Measurements from ENCODE around the gene AKAP14. TPM values are rescaled to one million over a fixed set of nuclear protein-coding genes. Genes with fewer than 3 reads are reported as not detected.
A peak's percentile ranks its signal among the peaks of the same experiment; 100 is the strongest.
"Not testable (repeated sequence)": the region's sequence is repeated elsewhere in the genome, so short reads cannot be mapped to it uniquely, and the experiment has no call there.

Gene AKAP14
- total RNA-seq, 1 donor from 2014 or later, result not detected

DNA sequence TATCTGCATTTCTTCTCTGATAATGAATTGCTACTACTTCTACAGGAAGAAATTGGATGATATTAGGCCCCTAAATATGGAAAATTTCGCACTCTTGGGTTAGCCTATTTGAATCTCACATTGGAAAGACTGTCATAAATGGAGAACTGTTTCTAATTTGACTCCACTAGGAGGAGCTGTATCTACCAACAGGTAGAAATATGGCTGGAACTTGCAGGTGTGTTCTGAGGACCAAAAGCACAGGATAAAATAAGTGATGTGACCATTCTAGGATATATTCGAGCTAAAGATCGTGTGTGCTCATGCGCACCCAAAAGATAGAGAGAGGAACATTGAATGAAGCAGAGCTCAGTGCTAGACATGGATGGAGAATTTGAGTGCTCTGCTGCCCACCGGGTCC, 52.7 kb downstream of the AKAP14 start:
- H3K4me1 Mint-ChIP-seq (ENCODE audit: low read depth), result peaks cover 5% of the 10 kb centered on the region
- H3K27ac Mint-ChIP-seq (ENCODE audit: unreplicated experiment), result no peak overlapping the region
- no peaks in the 10 kb centered on the region for H3K36me3 Mint-ChIP-seq (ENCODE audit: low read depth)
- peaks cover 2% of the 10 kb centered on the region for H3K27me3 Mint-ChIP-seq (ENCODE audit: low read depth)
- H3K4me3 Mint-ChIP-seq (ENCODE audit: unreplicated experiment), result no peak overlapping the region
- no peak for DNase-seq (ENCODE audit: low spot score)
- TF ChIP-seq, protein P1, sequence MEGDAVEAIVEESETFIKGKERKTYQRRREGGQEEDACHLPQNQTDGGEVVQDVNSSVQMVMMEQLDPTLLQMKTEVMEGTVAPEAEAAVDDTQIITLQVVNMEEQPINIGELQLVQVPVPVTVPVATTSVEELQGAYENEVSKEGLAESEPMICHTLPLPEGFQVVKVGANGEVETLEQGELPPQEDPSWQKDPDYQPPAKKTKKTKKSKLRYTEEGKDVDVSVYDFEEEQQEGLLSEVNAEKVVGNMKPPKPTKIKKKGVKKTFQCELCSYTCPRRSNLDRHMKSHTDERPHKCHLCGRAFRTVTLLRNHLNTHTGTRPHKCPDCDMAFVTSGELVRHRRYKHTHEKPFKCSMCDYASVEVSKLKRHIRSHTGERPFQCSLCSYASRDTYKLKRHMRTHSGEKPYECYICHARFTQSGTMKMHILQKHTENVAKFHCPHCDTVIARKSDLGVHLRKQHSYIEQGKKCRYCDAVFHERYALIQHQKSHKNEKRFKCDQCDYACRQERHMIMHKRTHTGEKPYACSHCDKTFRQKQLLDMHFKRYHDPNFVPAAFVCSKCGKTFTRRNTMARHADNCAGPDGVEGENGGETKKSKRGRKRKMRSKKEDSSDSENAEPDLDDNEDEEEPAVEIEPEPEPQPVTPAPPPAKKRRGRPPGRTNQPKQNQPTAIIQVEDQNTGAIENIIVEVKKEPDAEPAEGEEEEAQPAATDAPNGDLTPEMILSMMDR (IDR thresholded peaks at IDR 0.05), result peak; percentile 22
- H3K9me3 Mint-ChIP-seq (ENCODE audit: low read depth), result peaks cover 3% of the 10 kb centered on the region

DNA sequence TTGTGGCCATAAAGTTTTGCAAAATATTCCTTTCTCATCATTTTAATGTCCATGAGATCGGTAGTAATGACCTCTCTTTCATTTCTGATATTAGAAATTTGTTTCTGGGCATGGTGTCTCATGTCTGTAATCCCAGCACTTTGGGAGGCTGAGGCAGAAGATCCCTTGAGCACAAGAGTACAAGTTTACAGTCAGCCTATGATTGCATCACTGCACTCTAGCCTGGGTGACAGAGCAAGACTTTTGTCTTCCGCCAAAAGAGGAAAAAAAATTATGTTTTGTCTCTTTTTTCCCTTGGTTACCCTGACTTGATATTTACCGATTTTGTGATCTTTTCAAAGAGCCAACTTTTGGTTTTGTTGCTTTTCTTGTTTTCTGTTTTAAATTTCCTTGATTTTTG, 58.7 kb downstream of the AKAP14 start:
- DNase-seq (ENCODE audit: low spot score), result no peak
- peaks cover 13% of the 10 kb centered on the region for H3K9me3 Mint-ChIP-seq (ENCODE audit: low read depth)
- no peak overlapping the region for H3K4me3 Mint-ChIP-seq (ENCODE audit: unreplicated experiment)
- no peaks in the 10 kb centered on the region for H3K36me3 Mint-ChIP-seq (ENCODE audit: low read depth)
- H3K27me3 Mint-ChIP-seq (ENCODE audit: low read depth), result peaks cover 6% of the 10 kb centered on the region
- no peak overlapping the region for H3K27ac Mint-ChIP-seq (ENCODE audit: unreplicated experiment)
- TF ChIP-seq, protein P1 (IDR thresholded peaks at IDR 0.05), result no peak
- H3K4me1 Mint-ChIP-seq (ENCODE audit: low read depth), result no peaks in the 10 kb centered on the region

DNA sequence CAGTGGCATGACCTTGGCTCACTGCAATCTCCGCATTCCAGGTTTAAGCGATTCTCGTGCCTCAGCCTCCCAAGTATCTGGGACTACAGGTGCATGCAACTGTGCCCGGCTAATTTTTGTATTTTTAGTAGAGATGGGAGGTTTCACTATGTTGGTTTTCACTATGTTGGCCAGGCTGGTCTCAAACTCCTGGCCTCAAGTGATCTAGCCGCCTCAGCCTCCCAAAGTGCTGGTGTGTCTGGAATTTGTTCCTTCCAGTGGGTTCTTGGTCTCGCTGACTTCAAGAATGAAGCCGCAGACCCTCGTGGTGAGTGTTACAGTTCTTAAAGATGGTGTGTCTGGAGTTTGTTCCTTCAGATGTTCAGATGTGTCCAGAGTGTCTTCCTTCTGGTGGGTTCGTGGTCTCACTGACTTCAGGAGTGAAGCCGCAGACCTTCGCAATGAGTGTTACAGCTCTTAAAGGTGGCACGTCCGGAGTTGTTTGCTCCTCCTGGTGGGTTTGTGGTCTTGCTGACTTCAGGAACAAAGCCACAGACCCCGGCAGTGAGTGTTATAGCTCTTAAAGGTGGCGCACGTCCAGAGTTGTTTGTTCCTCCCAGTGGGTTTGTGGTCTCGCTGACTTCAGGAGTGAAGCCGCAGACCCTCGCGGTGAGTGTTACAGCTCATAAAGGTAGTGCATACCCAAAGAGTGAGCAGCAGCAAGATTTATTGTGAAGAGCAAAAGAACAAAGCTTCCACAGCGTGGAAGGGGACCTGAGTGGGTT, 60.3 kb downstream of the AKAP14 start:
- peaks cover 15% of the 10 kb centered on the region for H3K9me3 Mint-ChIP-seq (ENCODE audit: low read depth)
- not testable (repeated sequence) for H3K4me1 Mint-ChIP-seq (ENCODE audit: low read depth); H3K27me3 Mint-ChIP-seq (ENCODE audit: low read depth); H3K27ac Mint-ChIP-seq (ENCODE audit: unreplicated experiment); DNase-seq (ENCODE audit: low spot score); H3K4me3 Mint-ChIP-seq (ENCODE audit: unreplicated experiment); H3K36me3 Mint-ChIP-seq (ENCODE audit: low read depth)

DNA sequence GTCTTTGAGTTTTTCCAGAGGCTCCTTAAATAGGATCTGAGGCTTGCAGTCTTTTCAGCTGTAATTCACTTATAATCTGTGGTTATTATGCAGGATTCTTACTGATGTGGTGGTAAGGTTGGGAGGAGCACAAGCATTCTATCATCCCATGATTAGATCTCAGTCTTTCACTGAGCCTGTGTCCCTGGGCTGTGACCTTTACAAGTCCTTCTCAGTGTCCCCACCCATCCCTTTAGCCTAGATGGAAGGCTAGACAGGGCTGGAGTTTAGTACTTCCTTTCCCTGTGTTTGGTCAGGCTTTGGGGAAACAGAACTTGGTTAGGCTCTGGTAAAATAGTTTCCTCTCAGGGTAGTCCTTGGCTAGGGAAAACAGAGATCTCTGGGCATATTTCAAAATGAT, 64.9 kb downstream of the AKAP14 start:
- Mint-ChIP-seq H3K4me3 (ENCODE audit: unreplicated experiment) (no peak overlapping the region), H3K4me1 (ENCODE audit: low read depth) (no peaks in the 10 kb centered on the region), H3K9me3 (ENCODE audit: low read depth) (peaks cover 22% of the 10 kb centered on the region), H3K27me3 (ENCODE audit: low read depth) (peaks cover 2% of the 10 kb centered on the region), H3K36me3 (ENCODE audit: low read depth) (no peaks in the 10 kb centered on the region), H3K27ac (ENCODE audit: unreplicated experiment) (no peak overlapping the region)
- TF ChIP-seq, protein P1 (IDR thresholded peaks at IDR 0.05), result no peak
- DNase-seq (ENCODE audit: low spot score), result no peak

DNA sequence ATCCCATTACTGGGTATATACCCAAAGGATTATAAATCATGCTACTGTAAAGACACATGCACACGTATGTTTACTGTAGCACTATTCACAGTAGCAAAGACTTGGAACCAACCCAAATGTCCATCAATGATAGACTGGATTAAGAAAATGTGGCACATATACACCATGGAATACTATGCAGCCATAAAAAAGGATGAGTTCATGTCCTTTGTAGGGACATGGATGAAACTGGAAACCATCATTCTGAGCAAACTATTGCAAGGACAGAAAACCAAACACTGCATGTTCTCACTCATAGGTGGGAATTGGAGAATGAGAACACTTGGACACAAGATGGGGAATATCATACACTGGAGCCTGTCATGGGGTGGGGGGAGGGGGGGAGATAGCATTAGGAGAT, 71.1 kb downstream of the AKAP14 start:
- not testable (repeated sequence) for H3K4me3 Mint-ChIP-seq (ENCODE audit: unreplicated experiment); H3K27me3 Mint-ChIP-seq (ENCODE audit: low read depth); H3K36me3 Mint-ChIP-seq (ENCODE audit: low read depth); DNase-seq (ENCODE audit: low spot score); H3K27ac Mint-ChIP-seq (ENCODE audit: unreplicated experiment); H3K4me1 Mint-ChIP-seq (ENCODE audit: low read depth)
- H3K9me3 Mint-ChIP-seq (ENCODE audit: low read depth), result peaks cover 15% of the 10 kb centered on the region

Other genes starting within 250 kb of the AKAP14 start
- 29.0 to 32.5 TPM (median 29.1 TPM) in 3 replicates for gene SEPTIN6, start 202.7 kb upstream of the AKAP14 start, total RNA-seq
- 0.23 to 0.40 TPM in 2 of 3 replicates, not detected in the other for gene SOWAHD, start 137.3 kb upstream of the AKAP14 start, total RNA-seq
- gene RPL39, start 104.3 kb upstream of the AKAP14 start, total RNA-seq, result 1,187 to 1,330 TPM (median 1,209 TPM) in 3 replicates
- 6.3 to 7.8 TPM (median 7.2 TPM) in 3 replicates for gene UPF3B, start 42.9 kb upstream of the AKAP14 start, total RNA-seq
- 12.7 to 17.4 TPM (median 14.8 TPM) in 3 replicates for gene RNF113A, start 24.2 kb upstream of the AKAP14 start, total RNA-seq
- gene NDUFA1, start 24.1 kb upstream of the AKAP14 start, total RNA-seq, result 76.8 to 86.5 TPM (median 77.5 TPM) in 3 replicates
- gene NKAP, start 47.9 kb downstream of the AKAP14 start, total RNA-seq, result 6.4 to 9.8 TPM (median 6.7 TPM) in 3 replicates
- gene RHOXF2B, start 181.8 kb downstream of the AKAP14 start, total RNA-seq, result not detected in 3 replicates
- gene RHOXF1, start 220.0 kb downstream of the AKAP14 start, total RNA-seq, result not detected in 3 replicates

Data from chondrocyte (in vitro differentiated cells).